Measurements from ENCODE around the gene EXOSC1. TPM values are rescaled to one million over a fixed set of nuclear protein-coding genes. Genes with fewer than 3 reads are reported as not detected.
A peak's percentile ranks its signal among the peaks of the same experiment; 100 is the strongest.

The EXOSC1 gene
- total and polyA plus RNA-seq, 2 of the 13 experiments (the other 11 are each of a cell fraction or from before 2014, with no cell fraction given), result 36.3 to 39.9 TPM

DNA sequence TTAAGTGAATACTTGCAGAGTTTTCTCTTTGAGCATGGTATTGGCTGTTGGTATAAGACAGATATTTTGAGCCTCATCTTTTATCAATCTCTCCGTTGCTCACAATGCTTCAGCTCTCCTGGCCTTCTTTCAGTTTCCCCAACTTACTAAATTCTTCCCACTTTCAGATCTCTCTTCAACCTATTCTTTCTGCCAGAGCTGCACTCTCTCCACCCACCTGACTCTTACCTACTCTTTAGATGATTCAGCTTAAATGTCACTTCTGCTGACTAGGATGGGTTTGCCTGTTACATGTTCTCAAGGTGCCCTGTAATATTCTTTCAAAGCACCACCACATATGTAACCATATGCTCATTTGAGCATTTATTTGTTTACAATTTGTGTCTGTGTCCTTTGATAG, 1.6 kb downstream of the EXOSC1 start:
- H3K4me3 ChIP-seq (replicated peaks in 1 of 3; ENCODE audit: insufficient read depth in 1 of 3, low read depth in 2 of 3, low read length in 3 of 3), result no peak overlapping the region; a peak in 2 of 6 replicates
- no peak overlapping the region for H2AFZ ChIP-seq (ENCODE audit: low read length)
- no peak overlapping the region for H3K9ac ChIP-seq (ENCODE audit: insufficient read depth, low read depth, low read length)
- POLR2A ChIA-PET, result interaction anchor here (0.6 kb wide), 1 partner anchor 139 kb away, joined by 3 read pairs; no protein-coding TSS in a partner anchor
- H3K4me1 ChIP-seq (ENCODE audit: insufficient read depth, low read length), result peaks cover 41% of the 10 kb centered on the region
- intact Hi-C loops (cut with micrococcal nuclease; ENCODE audit: unreplicated experiment), result loop anchor here (2.0 kb wide), 1 partner anchor 15 kb away; no protein-coding TSS in a partner anchor
- H3K36me3 ChIP-seq (replicated peaks in 1 of 2; ENCODE audit: control insufficient read depth in 1 of 2, insufficient read depth in 2 of 2, low read length in 2 of 2), result peaks cover 0 to 9% of the 10 kb centered on the region in 2 experiments; a peak in 3 of 5 replicates
- H3K4me2 ChIP-seq (ENCODE audit: low read depth, low read length), result peak overlapping the region; percentile 89
- no peaks in the 10 kb centered on the region; a peak in 1 of 5 replicates for H3K27me3 ChIP-seq (ENCODE audit: control insufficient read depth in 1 of 2, insufficient read depth in 2 of 2, low read length in 2 of 2)
- WGBS (ENCODE audit: low lambda C conversion rate), result 100% methylated on average over 1 of the region's 1 CpG
- H3K27ac ChIP-seq (ENCODE audit: extremely low read length, insufficient read depth, low read length), result no peak overlapping the region
- DNase-seq (ENCODE audit: low spot score) (no peak), FAIRE-seq (no peak), ATAC-seq (no peak)
- in situ Hi-C loops (cut with HindIII; ENCODE audit: extremely low pct_ligation_motif_present, low pct_unique_long_range_greater_than_20kb), result no loop called here
- CTCF ChIA-PET (ENCODE audit: low intra/inter-chr PET ratio, low total read pairs), result interaction anchor here (2.3 kb wide), 1 partner anchor 37 kb away, joined by 12 read pairs; no protein-coding TSS in a partner anchor
- peaks cover 30% of the 10 kb centered on the region for H3K79me2 ChIP-seq (ENCODE audit: insufficient read depth, low read length)
- TF ChIP-seq CBX5 (CRISPR knock-in tag; IDR thresholded peaks at IDR 0.05; ENCODE audit: borderline replicate concordance), result no peak
- BruUV-seq (replicated peaks), result no TSS peak
- H4K20me1 ChIP-seq (ENCODE audit: insufficient read depth, low read length), result peaks cover 8% of the 10 kb centered on the region; the same call in 1 of the 2 replicates
- H3K9me3 ChIP-seq (ENCODE audit: low read length), result no peaks in the 10 kb centered on the region

DNA sequence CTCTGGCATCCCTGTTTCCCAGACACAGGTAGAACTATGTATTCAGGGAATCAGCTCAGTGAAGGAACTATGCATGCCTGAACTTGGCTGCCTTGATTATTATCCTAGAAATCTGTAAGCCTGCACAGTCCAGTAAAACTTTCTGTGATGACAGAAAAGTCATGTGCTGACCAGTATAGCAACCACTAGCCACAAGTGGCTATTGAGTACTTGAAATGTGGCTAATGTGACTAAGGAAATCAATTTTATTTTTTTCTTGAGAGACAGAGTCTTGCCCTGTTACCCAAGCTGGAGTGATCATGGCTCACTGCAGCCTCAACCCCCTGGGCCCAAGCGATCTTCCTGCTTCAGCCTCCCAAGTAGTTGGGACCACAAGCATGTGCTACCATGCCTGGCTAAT, 3.5 kb downstream of the EXOSC1 start:
- Histone ChIP-seq H3K4me1 (ENCODE audit: insufficient read depth, low read length) (peaks cover 21% of the 10 kb centered on the region), H3K9ac (ENCODE audit: insufficient read depth, low read depth, low read length) (no peak overlapping the region), H3K36me3 (replicated peaks in 1 of 2; ENCODE audit: control insufficient read depth in 1 of 2, insufficient read depth in 2 of 2, low read length in 2 of 2) (peaks cover 0 to 22% of the 10 kb centered on the region in 2 experiments; a peak in 3 of 5 replicates), H3K27ac (ENCODE audit: extremely low read length, insufficient read depth, low read length) (no peak overlapping the region), H3K4me2 (ENCODE audit: low read depth, low read length) (no peak overlapping the region), H3K4me3 (replicated peaks in 1 of 3; ENCODE audit: insufficient read depth in 1 of 3, low read depth in 2 of 3, low read length in 3 of 3) (no peak overlapping the region), H3K9me3 (ENCODE audit: low read length) (no peaks in the 10 kb centered on the region), H2AFZ (ENCODE audit: low read length) (no peak overlapping the region), H4K20me1 (ENCODE audit: insufficient read depth, low read length) (0 out of 2 replicates have a peak, but pooled peaks cover under 1% of the 10 kb centered on the region), H3K27me3 (ENCODE audit: control insufficient read depth in 1 of 2, insufficient read depth in 2 of 2, low read length in 2 of 2) (no peaks in the 10 kb centered on the region; a peak in 1 of 5 replicates), H3K79me2 (ENCODE audit: insufficient read depth, low read length) (peaks cover 24% of the 10 kb centered on the region)
- TF ChIP-seq, protein P1, sequence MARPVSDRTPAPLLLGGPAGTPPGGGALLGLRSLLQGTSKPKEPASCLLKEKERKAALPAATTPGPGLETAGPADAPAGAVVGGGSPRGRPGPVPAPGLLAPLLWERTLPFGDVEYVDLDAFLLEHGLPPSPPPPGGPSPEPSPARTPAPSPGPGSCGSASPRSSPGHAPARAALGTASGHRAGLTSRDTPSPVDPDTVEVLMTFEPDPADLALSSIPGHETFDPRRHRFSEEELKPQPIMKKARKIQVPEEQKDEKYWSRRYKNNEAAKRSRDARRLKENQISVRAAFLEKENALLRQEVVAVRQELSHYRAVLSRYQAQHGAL (CRISPR knock-in tag; IDR thresholded peaks at IDR 0.05; ENCODE audit: not compliant biosample characterization), result no peak
- TF ChIP-seq, protein P2, sequence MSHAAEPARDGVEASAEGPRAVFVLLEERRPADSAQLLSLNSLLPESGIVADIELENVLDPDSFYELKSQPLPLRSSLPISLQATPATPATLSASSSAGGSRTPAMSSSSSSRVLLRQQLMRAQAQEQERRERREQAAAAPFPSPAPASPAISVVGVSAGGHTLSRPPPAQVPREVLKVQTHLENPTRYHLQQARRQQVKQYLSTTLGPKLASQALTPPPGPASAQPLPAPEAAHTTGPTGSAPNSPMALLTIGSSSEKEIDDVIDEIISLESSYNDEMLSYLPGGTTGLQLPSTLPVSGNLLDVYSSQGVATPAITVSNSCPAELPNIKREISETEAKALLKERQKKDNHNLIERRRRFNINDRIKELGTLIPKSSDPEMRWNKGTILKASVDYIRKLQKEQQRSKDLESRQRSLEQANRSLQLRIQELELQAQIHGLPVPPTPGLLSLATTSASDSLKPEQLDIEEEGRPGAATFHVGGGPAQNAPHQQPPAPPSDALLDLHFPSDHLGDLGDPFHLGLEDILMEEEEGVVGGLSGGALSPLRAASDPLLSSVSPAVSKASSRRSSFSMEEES (CRISPR knock-in tag; IDR thresholded peaks at IDR 0.05), result no peak
- TF ChIP-seq SKI (IDR thresholded peaks at IDR 0.05; ENCODE audit: partially characterized antibody), result no peak
- TF ChIP-seq ZNF747 (CRISPR knock-in tag; IDR thresholded peaks at IDR 0.05; ENCODE audit: borderline replicate concordance), result no peak
- TF ChIP-seq ZNF792 (CRISPR knock-in tag; IDR thresholded peaks at IDR 0.05), result no peak
- intact Hi-C loops (cut with micrococcal nuclease; ENCODE audit: unreplicated experiment) (no loop called here), in situ Hi-C loops (cut with HindIII; ENCODE audit: extremely low pct_ligation_motif_present, low pct_unique_long_range_greater_than_20kb) (no loop called here)
- BruUV-seq (replicated peaks), result no TSS peak
- no peak for FAIRE-seq
- DNase-seq (ENCODE audit: low spot score), result no peak
- WGBS (ENCODE audit: low lambda C conversion rate), result 83% methylated on average over 1 of the region's 1 CpG
- POLR2A ChIA-PET, result no interaction called here
- CTCF ChIA-PET (ENCODE audit: low intra/inter-chr PET ratio, low total read pairs), result no interaction called here
- no peak for ATAC-seq

Data from HepG2 (cell line).